ENCODE measurements around the gene WFIKKN2. TPM values are rescaled to one million over a fixed set of nuclear protein-coding genes. Genes with fewer than 3 reads are reported as not detected.
A peak's percentile ranks its signal among the peaks of the same experiment; 100 is the strongest.
"Not testable (repeated sequence)": the region's sequence is repeated elsewhere in the genome, so short reads cannot be mapped to it uniquely, and the experiment has no call there.

Gene WFIKKN2
- total RNA-seq, 1 experiment from 2014 or later, result not detected

- no peaks in the 10 kb centered on the region for H4K20me1 ChIP-seq (ENCODE audit: low read length)
- no peak for ATAC-seq
- H2AFZ ChIP-seq (ENCODE audit: low read length), result 0 out of 2 replicates have a peak overlapping the region, but pooled peaks have one; percentile 2
- no peaks in the 10 kb centered on the region for H3K36me3 ChIP-seq (ENCODE audit: low read depth, low read length)
- no TSS peak for BruUV-seq (replicated peaks)
- DNase-seq, result no peak
- POLR2A ChIA-PET (ENCODE audit: unreplicated experiment), result no interaction called here
- no peak overlapping the region for H3K27ac ChIP-seq (ENCODE audit: low read length)
- no peaks in the 10 kb centered on the region for H3K9me2 ChIP-seq (replicated peaks; ENCODE audit: low read length)
- H3K79me2 ChIP-seq (ENCODE audit: low read length), result no peaks in the 10 kb centered on the region
- no peaks in the 10 kb centered on the region for H3K9me3 ChIP-seq (ENCODE audit: low read length)
- intact Hi-C loops (cut with micrococcal nuclease), result no loop called here
- no peak overlapping the region for H3K4me2 ChIP-seq (ENCODE audit: low read length)
- no peak overlapping the region for H3K9ac ChIP-seq (ENCODE audit: low read length)
- TF ChIP-seq EZH2phosphoT487 (IDR thresholded peaks at IDR 0.05; ENCODE audit: borderline replicate concordance, low read length), result no peak
- TF ChIP-seq EZH2 (IDR thresholded peaks at IDR 0.05; ENCODE audit: low read length, unreplicated experiment), result no peak
- no peak for TF ChIP-seq CTCF (conservative IDR thresholded peaks at IDR 0.05; ENCODE audit: low read depth, low read length)
- no peaks in the 10 kb centered on the region for H3K27me3 ChIP-seq (ENCODE audit: low read length)
- no peaks in the 10 kb centered on the region for H3K4me1 ChIP-seq (ENCODE audit: insufficient read depth, low read length)
- no peaks in the 10 kb centered on the region for H3F3A ChIP-seq (ENCODE audit: low read length, unreplicated experiment)
- no peak overlapping the region for H3K4me3 ChIP-seq (ENCODE audit: low read length)
- CTCF ChIA-PET, result interaction anchor here (0.7 to 0.8 kb wide), 2 partner anchors 20 to 58 kb away, joined by 4 to 5 read pairs; no protein-coding TSS in a partner anchor
Measured at GRCh38 chr17:50802609-50803571, 32.5 kb upstream of the WFIKKN2 start.

- intact Hi-C loops (cut with micrococcal nuclease), result no loop called here
- Histone ChIP-seq H3K4me2 (ENCODE audit: low read length) (no peak overlapping the region), H2AFZ (ENCODE audit: low read length) (0 out of 2 replicates have a peak overlapping the region, but pooled peaks have one; percentile 2), H3K4me3 (ENCODE audit: low read length) (no peak overlapping the region), H3K36me3 (ENCODE audit: low read depth, low read length) (no peaks in the 10 kb centered on the region), H3K9me2 (replicated peaks; ENCODE audit: low read length) (no peaks in the 10 kb centered on the region), H3K27ac (ENCODE audit: low read length) (no peak overlapping the region), H3K9ac (ENCODE audit: low read length) (no peak overlapping the region), H4K20me1 (ENCODE audit: low read length) (no peaks in the 10 kb centered on the region), H3K27me3 (ENCODE audit: low read length) (no peaks in the 10 kb centered on the region), H3K4me1 (ENCODE audit: insufficient read depth, low read length) (no peaks in the 10 kb centered on the region), H3K9me3 (ENCODE audit: low read length) (no peaks in the 10 kb centered on the region), H3F3A (ENCODE audit: low read length, unreplicated experiment) (no peaks in the 10 kb centered on the region), H3K79me2 (ENCODE audit: low read length) (no peaks in the 10 kb centered on the region)
- no TSS peak for BruUV-seq (replicated peaks)
- DNase-seq (no peak), ATAC-seq (peak; percentile 56)
- ChIA-PET CTCF (interaction anchor here (0.7 to 0.8 kb wide), 2 partner anchors 21 to 57 kb away, joined by 4 to 5 read pairs; no protein-coding TSS in a partner anchor), POLR2A (ENCODE audit: unreplicated experiment) (no interaction called here)
- TF ChIP-seq EZH2phosphoT487 (IDR thresholded peaks at IDR 0.05; ENCODE audit: borderline replicate concordance, low read length), result no peak
- TF ChIP-seq CTCF (conservative IDR thresholded peaks at IDR 0.05; ENCODE audit: low read depth, low read length), result no peak
- no peak for TF ChIP-seq EZH2 (IDR thresholded peaks at IDR 0.05; ENCODE audit: low read length, unreplicated experiment)
Measured at GRCh38 chr17:50803676-50804075, 31.7 kb upstream of the WFIKKN2 start.

- H3K4me3 ChIP-seq (ENCODE audit: low read length); intact Hi-C loops (cut with micrococcal nuclease); H3K36me3 ChIP-seq (ENCODE audit: low read depth, low read length); H3K27ac ChIP-seq (ENCODE audit: low read length); H4K20me1 ChIP-seq (ENCODE audit: low read length); H3K4me2 ChIP-seq (ENCODE audit: low read length); BruUV-seq (replicated peaks); CTCF ChIA-PET; H3K9ac ChIP-seq (ENCODE audit: low read length); POLR2A ChIA-PET (ENCODE audit: unreplicated experiment); H3K9me3 ChIP-seq (ENCODE audit: low read length); H3K79me2 ChIP-seq (ENCODE audit: low read length); ATAC-seq; H2AFZ ChIP-seq (ENCODE audit: low read length); H3K27me3 ChIP-seq (ENCODE audit: low read length); H3K4me1 ChIP-seq (ENCODE audit: insufficient read depth, low read length); H3K9me2 ChIP-seq (replicated peaks; ENCODE audit: low read length); H3F3A ChIP-seq (ENCODE audit: low read length, unreplicated experiment); DNase-seq: not testable (repeated sequence)
Measured at GRCh38 chr17:50804749-50805475, 30.5 kb upstream of the WFIKKN2 start.

Measured in PC-3 (cell line).